GM20431 (cell line): ENCODE measurements around the gene AVEN.
"Not testable (repeated sequence)": the region's sequence is repeated elsewhere in the genome, so short reads cannot be mapped to it uniquely, and the experiment has no call there.

Experiments used
- in situ Hi-C: fragments of 300-500 bp; cut with MseI, MboI; formaldehyde crosslinking; loops from one replicate; pipeline ENCODE4 v1.15.0; 2020; ENCODE audit warnings: low sequenced_read_pairs; ENCODE audit not compliant: unreplicated experiment

The AVEN gene

DNA sequence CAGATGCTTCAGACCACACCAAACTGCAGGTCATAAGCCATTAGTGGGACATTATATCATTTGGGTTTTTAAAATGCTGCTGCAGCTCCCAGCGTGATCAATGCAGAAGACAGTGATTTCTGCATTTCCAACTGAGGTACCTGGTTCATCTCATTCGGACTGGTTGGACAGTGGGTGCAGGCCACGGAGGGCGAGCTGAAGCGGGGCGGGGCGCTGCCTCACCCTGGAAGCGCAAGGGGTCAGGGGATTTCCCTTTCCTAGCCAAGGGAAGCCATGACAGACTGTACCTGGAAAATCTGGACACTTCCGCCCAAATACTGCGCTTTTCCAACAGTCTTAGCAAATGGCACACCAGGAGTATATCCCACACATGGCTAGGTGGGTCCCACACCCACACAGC, 43.3 kb downstream of the AVEN start:
- in situ Hi-C loops = not testable (repeated sequence)

DNA sequence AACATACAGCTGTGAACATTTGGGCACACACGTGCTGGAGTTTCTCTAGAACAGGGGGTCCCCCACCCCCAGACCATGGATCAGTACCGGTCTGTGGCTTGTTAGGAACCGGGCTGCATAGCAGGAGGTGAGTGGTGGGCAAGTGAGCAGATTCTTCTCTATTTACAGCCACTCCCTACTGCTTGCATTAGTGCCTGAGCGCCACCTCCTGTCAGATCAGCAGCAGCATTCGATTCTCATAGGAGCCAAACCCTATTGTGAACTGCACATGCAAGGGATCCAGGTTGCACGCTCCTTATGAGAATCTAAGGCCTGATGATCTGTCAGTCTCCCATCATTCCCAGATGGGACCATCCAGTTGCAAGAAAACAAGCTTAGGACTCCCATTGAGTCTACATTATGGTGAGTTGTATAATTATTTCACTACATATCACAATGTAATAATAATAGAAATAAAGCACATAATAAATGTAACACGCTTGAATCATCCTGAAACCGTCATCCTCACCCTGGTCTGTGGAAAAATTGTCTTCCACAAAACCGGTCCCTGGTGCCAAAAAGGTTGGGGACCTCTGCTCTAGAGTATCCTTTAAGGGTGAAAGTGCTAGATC, 44.9 kb downstream of the AVEN start:
- in situ Hi-C loops = no loop called here

- in situ Hi-C loops = no loop called here
These were observed 50.6 kb downstream of the AVEN start for GRCh38 chr15:33988384-33988783.

- in situ Hi-C loops = no loop called here
These were observed 51.6 kb downstream of the AVEN start for GRCh38 chr15:33987444-33987843.

DNA sequence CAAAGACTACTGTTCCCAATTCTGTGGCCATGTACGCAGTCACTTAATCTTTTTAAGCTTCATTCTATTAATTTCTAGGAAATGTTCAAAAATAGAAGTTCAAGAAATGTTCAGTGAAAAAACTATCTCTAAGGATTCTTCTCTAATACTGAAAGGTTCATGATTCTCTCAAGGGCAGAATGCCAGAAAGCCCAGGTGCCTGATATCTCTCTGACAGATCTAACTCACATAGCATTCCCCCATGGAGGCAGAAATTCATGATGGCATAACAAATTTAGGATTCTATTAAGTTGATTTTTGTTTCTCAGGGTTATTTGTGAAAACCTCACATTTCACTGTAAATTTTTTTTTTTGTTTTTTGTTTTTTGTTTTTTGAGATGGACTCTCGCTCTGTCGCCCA, 53.3 kb downstream of the AVEN start:
- in situ Hi-C loops = no loop called here

DNA sequence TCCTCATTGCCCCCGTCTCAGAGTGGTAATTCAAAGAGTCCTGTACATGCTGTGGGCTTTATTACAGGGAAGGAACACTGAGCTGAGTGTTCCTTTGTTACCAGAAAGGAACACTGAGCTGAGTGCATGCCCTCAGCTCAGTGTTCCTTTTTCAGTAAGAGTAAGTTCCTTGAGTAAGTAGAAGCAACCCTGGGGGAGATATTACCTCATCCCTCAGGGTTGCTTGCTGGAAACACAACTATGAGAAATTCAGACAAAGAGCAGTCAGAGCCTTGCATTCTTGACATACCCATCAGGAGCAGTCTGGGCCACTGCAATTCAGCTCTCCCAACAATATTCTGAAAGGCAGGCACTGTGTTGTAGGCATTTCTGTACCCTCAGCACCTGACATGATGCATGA, 53.7 kb downstream of the AVEN start:
- in situ Hi-C loops = no loop called here

GRCh38 chr15:33982516-33982915, 56.5 kb downstream of the AVEN start:
- in situ Hi-C loops = no loop called here

DNA sequence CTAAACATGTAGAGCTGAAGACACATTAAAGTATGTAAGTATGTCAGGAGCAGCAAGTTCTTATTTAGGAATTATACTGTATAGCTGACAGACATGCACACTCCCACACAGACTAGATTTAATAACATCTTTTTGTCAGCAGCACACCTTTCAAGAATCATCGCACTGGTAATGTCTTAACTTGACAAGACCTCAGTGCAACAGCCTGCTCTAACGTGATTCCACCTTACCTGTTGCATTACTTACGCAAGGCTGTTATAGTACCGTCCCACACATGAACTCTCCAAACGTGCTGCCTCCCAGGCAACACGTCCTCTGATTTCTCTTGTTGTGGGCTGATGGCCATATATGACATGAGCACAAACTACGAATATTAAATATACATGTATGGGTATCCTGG, 58.8 kb downstream of the AVEN start:
- in situ Hi-C loops = no loop called here

DNA sequence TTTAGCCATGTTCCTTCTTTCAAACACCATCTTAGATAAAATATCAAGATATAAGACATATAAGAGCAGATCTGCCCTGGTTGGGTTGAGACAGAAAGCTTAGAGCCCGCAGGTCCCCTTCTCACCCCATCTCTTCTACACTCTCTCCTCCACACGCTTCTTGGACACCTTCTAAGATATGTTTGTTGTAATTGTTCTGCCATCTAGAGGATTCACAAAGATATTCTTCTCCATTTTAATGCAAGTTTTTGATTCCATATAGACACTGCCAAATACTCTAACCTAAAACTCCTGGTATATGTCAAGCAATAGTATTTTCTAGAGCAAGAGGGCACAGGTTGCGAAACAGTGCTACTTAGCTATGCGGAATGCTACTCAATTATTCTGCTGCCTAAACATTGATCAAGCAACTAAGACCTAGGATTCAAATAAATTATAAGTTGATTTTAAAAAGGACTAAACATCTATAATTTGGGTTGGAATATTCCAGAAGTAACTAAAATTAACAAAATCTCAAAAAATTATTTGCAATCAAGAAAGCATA, 63.9 kb downstream of the AVEN start:
- in situ Hi-C loops = no loop called here

DNA sequence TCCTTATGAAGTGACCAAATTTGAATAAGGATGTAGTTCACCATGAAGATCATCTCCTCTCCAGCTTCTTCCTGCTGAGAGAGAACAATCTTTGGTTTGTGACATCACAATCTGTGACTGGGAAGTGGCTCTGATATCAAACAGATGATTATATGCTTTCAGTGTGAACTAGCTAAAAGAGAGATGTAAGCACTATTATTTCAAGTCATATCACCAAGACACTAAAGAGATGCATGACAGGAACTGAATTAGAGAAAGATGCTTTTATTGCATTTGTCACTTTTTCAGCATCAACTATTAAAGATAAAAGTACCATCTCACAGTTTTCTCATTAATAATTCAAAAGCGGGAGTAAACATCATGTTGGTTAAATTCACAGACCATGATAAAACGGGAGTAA, 67.2 kb downstream of the AVEN start:
- in situ Hi-C loops = loop anchor here (25.0 kb wide), 1 partner anchor 210 kb away; no protein-coding TSS in a partner anchor

GRCh38 chr15:33968821-33969220, 70.2 kb downstream of the AVEN start:
- in situ Hi-C loops = loop anchor here (25.0 kb wide), 1 partner anchor 207 kb away; no protein-coding TSS in a partner anchor

GRCh38 chr15:33968224-33968623, 70.8 kb downstream of the AVEN start, which contains the start of gene CHRM5:
Gene CHRM5, plus strand, starts transcription at chr15:33968497. Its CDS starts 94,221 bp downstream, at chr15:34062718.
- in situ Hi-C loops = loop anchor here (25.0 kb wide), 1 partner anchor 206 kb away; no protein-coding TSS in a partner anchor

DNA sequence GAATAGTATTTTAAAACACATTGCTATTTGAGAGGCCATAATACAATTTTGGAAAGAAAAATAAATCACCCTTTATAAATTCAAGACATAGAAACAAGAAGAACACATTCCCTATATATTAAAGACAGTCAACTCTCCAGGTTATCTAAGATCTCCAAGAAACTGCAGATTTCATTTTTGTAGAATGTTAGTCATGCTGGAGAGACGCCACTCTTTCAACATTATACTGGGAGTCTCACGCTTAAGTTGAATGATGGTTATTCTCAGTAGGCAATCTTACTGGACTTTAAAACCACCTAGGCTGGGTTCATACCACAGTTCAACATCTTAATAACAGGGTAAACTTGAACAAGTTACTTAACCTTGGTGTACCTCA, 74.4 kb downstream of the AVEN start:
- in situ Hi-C loops = loop anchor here (25.0 kb wide), 1 partner anchor 202 kb away; no protein-coding TSS in a partner anchor

DNA sequence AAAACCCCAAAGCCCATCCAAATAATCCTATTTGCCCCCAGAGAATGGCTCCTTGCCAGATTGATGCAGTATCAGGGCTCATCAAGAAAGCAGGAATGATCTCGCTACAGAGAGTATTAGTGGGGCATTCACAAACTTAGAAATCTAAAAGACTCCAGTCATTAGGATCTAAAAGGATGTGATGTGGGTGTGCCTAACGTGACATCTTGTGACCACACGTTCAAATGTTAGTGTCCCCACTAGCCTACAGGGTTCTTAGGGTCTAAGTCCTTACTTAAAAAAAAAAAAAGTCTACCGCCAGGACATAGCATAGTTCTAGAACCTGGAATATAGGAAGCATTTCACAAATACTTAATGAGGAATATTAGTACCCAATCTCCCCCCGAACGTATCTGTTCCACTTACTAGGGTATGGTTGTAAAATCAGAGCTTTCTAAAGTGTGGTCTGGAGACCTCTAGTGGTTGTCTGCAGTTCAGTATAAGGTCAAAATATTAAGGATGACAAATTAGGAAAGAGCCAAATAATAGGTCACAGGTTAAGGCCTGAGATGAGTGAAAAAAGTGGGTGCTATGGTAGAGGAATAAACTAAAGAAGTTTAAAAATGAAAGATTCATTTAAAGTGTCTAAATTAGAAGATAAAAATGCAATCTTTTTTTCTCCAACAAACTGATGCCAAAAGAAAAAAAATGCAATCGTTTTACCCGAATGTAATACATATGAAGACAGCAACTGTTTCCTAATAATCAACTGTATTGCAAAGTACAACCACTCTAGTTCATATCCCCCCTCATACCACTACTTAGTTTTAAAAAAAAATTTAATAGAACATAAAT, 75.0 kb downstream of the AVEN start:
- in situ Hi-C loops = loop anchor here (25.0 kb wide), 1 partner anchor 202 kb away; no protein-coding TSS in a partner anchor

DNA sequence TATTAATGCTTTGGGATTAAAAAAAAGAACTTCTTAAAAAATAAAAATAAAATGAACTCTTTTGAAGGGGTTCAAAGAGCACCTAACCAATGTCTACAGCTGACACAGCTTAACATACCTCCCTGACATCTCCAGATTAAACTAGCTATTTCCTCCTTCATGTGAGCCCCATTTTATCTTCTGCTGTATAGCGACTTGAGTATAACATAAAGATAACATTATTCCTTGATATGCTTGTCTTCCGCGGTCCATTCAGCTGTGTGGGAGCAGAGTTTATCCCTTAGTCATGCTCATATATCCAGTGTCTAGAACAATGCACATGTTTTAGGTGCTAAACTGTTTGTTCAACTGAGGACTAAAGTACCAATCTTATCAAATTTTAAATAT, 78.5 kb downstream of the AVEN start:
- in situ Hi-C loops = loop anchor here (25.0 kb wide), 1 partner anchor 198 kb away; no protein-coding TSS in a partner anchor

- in situ Hi-C loops = loop anchor here (25.0 kb wide), 1 partner anchor 198 kb away; no protein-coding TSS in a partner anchor
These were observed 79.0 kb downstream of the AVEN start for GRCh38 chr15:33959844-33960548.

DNA sequence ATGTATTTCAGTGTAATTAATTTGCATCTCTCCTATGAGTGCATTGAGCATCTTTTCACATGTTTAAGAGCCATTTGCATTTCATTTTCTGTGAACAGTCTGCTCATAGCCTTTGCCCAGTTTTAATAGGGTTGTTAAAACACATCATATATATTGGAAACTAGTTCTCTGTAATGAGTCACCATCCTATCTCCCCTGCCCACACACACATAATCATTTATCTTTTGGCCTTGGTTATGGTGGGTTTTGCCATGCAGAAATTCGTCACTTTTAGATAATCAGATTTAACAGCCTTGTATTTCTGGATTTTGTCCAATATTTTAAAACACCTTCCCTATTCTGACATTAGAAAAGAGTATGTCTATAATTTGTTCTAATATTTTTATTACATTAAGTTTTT, 82.6 kb downstream of the AVEN start:
- in situ Hi-C loops = loop anchor here (25.0 kb wide), 1 partner anchor 194 kb away; no protein-coding TSS in a partner anchor

DNA sequence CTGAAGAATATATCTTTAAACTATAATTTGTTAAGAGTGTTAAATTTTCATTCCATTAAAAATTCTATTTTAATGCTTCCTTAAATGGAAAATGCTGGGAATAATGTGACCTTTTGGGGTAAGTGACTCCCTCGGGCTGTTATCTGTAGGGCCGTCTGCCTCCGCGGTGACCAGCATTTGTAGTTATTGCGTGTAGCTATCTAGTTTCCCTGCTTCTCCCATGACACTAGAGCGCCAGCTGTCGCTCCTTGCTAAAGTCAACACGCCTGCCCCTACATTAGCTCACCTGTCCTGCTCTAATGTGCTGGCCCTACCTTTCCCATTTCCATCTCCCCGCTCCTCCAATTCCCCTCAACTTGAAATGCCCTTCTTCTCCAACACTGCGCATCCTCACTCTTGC, 83.1 kb downstream of the AVEN start:
- in situ Hi-C loops = loop anchor here (25.0 kb wide), 1 partner anchor 194 kb away; no protein-coding TSS in a partner anchor

DNA sequence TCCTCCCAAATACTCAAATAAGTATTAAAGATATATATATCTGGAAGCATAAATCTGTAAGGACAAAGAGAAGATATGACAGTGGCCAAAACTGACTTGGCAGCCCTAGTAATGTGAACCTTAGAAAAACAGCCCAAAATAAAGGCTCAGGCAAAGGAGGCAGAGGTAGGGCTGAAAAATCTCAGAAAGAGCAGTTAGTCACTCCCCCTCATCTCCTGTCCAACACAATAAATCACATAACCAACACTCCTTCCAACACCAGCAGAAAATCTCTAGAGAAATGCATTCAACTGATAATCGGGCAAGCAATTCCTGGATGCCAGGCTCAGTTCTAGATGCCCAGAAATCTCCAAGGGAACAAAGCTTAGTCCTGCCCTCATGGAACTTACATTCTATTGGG, 92.9 kb downstream of the AVEN start:
- in situ Hi-C loops = no loop called here
